Body of pancreas (tissue), 4 donors: ENCODE data around the gene BACH2.

Experiments
- POLR2A ChIP-seq, 3 donors: fragments of 450-650 bp; IDR thresholded peaks; one replicate each; pipeline ENCODE4 v1.6.1; 2016; ENCODE audit warnings: antibody characterized with exemption in 3 of 3, mild to moderate bottlenecking in 2 of 3
- TF ChIP-seq, protein P1 (sequence below), 7 experiments: fragments of 450-650 bp in 4 of 7; fragments of 200-600 bp in 3 of 7; sonication (generic) in 3 of 7; IDR thresholded peaks; one replicate each; pipeline ENCODE4 v1.5.1; 2016 to 2019; ENCODE audit warnings: antibody characterized with exemption in 7 of 7

DNA sequence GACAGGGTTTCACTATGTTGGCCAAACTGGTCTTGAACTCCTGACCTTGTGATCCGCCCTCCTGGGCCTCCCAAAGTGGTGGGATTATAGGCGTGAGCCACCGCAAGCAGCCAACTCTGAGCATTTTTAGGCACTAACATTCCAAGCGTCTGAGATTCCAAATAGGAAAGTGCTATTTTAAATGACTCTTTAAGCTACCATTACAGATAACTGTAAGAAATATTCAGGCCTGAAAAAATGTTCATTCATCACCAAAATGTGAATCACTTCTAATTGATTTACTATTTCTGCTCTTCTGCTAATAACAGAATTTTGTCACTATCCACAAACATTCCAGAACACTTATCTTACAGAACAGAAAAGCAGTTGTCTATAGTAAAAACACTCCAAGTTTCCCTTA lies 106.5 kb downstream of the BACH2 start:
- TF ChIP-seq, protein P1, sequence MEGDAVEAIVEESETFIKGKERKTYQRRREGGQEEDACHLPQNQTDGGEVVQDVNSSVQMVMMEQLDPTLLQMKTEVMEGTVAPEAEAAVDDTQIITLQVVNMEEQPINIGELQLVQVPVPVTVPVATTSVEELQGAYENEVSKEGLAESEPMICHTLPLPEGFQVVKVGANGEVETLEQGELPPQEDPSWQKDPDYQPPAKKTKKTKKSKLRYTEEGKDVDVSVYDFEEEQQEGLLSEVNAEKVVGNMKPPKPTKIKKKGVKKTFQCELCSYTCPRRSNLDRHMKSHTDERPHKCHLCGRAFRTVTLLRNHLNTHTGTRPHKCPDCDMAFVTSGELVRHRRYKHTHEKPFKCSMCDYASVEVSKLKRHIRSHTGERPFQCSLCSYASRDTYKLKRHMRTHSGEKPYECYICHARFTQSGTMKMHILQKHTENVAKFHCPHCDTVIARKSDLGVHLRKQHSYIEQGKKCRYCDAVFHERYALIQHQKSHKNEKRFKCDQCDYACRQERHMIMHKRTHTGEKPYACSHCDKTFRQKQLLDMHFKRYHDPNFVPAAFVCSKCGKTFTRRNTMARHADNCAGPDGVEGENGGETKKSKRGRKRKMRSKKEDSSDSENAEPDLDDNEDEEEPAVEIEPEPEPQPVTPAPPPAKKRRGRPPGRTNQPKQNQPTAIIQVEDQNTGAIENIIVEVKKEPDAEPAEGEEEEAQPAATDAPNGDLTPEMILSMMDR (IDR thresholded peaks at IDR 0.05) = no peak
- TF ChIP-seq POLR2A (IDR thresholded peaks at IDR 0.05) = no peak
